HG03039 (cell line): ENCODE measurements around the gene GREM1.

Source experiments
- ATAC-seq: cut with Tn5 transposase; IDR thresholded peaks from one replicate; pipeline ENCODE4 v1.9.1; 2021; ENCODE audit warnings: mild to moderate bottlenecking, moderate library complexity; ENCODE audit not compliant: unreplicated experiment

Gene GREM1

GRCh38 chr15:32717426-32718226 is at the start of gene GREM1:
GREM1 (plus strand) TSS chr15:32718004; CDS start chr15:32730691, 12,687 bp downstream.
- no peak for ATAC-seq

- ATAC-seq: no peak
Measured at GRCh38 chr15:32668942-32669341, 48.9 kb upstream of the GREM1 start.

GRCh38 chr15:32669896-32670611 is 47.8 kb upstream of the GREM1 start:
- no peak for ATAC-seq

- no peak for ATAC-seq
Measured at GRCh38 chr15:32670623-32671022, 47.2 kb upstream of the GREM1 start.

GRCh38 chr15:32671339-32672325 is 46.2 kb upstream of the GREM1 start:
- ATAC-seq: no peak

GRCh38 chr15:32674681-32675080 is 43.1 kb upstream of the GREM1 start:
- ATAC-seq: no peak

- no peak for ATAC-seq
Measured at GRCh38 chr15:32675466-32675865, 42.3 kb upstream of the GREM1 start.

GRCh38 chr15:32676169-32676568 is 41.6 kb upstream of the GREM1 start:
- no peak for ATAC-seq

GRCh38 chr15:32677238-32677750 is 40.5 kb upstream of the GREM1 start:
- ATAC-seq: no peak

GRCh38 chr15:32679298-32679690 is 38.5 kb upstream of the GREM1 start:
- no peak for ATAC-seq

- no peak for ATAC-seq
Measured at GRCh38 chr15:32682569-32682968, 35.2 kb upstream of the GREM1 start.

GRCh38 chr15:32682977-32683630 is 34.7 kb upstream of the GREM1 start:
- ATAC-seq: no peak

- ATAC-seq: no peak
Measured at GRCh38 chr15:32683906-32684584, 33.8 kb upstream of the GREM1 start.

- ATAC-seq: no peak
Measured at GRCh38 chr15:32685576-32685975, 32.2 kb upstream of the GREM1 start.

- ATAC-seq: no peak
Measured at GRCh38 chr15:32687556-32687955, 30.2 kb upstream of the GREM1 start.

GRCh38 chr15:32688151-32688639 is 29.6 kb upstream of the GREM1 start:
- no peak for ATAC-seq

GRCh38 chr15:32690941-32691688 is 26.7 kb upstream of the GREM1 start:
- ATAC-seq: no peak

GRCh38 chr15:32691689-32692038 is 26.1 kb upstream of the GREM1 start:
- ATAC-seq: no peak

GRCh38 chr15:32692286-32692685 is 25.5 kb upstream of the GREM1 start:
- no peak for ATAC-seq
